Testis (tissue), 2 donors: ENCODE results near the gene TMEM14B.
"Not testable (repeated sequence)": the region's sequence is repeated elsewhere in the genome, so short reads cannot be mapped to it uniquely, and the experiment has no call there.

Experiments
- CTCF ChIP-seq, 3 experiments: fragments of 450-650 bp in 2 of 3; fragments of 200-600 bp in 1 of 3; sonication (generic) in 1 of 3; IDR thresholded peaks; one replicate each; pipeline ENCODE4 v1.5.1; 2016 to 2019; ENCODE audit warnings: antibody characterized with exemption in 3 of 3, mild to moderate bottlenecking in 2 of 3, moderate library complexity in 1 of 3
- POLR2A ChIP-seq: fragments of 450-650 bp; IDR thresholded peaks from one replicate; pipeline ENCODE4 v1.6.1; 2017; ENCODE audit warnings: antibody characterized with exemption, mild to moderate bottlenecking, moderate library complexity

- TF ChIP-seq CTCF (IDR thresholded peaks at IDR 0.05); POLR2A: not testable (repeated sequence)
Observed at GRCh38 chr6:10741643-10742042, 6.0 kb upstream of the TMEM14B start.
